Dermis lymphatic vessel endothelial cell (primary cell): ENCODE measurements around the gene FGF3. TPM values are rescaled to one million over a fixed set of nuclear protein-coding genes. Genes with fewer than 3 reads are reported as not detected.

Experiments used
- total RNA-seq: library from RNA; depleted of rRNA; stranded (reverse); fragments of >200 nt; gene quantifications from 2 replicates; pipeline ENCODE4 v1.2.1, GENCODE V29; 2014

Gene FGF3
- not detected in 2 replicates for total RNA-seq

DNA sequence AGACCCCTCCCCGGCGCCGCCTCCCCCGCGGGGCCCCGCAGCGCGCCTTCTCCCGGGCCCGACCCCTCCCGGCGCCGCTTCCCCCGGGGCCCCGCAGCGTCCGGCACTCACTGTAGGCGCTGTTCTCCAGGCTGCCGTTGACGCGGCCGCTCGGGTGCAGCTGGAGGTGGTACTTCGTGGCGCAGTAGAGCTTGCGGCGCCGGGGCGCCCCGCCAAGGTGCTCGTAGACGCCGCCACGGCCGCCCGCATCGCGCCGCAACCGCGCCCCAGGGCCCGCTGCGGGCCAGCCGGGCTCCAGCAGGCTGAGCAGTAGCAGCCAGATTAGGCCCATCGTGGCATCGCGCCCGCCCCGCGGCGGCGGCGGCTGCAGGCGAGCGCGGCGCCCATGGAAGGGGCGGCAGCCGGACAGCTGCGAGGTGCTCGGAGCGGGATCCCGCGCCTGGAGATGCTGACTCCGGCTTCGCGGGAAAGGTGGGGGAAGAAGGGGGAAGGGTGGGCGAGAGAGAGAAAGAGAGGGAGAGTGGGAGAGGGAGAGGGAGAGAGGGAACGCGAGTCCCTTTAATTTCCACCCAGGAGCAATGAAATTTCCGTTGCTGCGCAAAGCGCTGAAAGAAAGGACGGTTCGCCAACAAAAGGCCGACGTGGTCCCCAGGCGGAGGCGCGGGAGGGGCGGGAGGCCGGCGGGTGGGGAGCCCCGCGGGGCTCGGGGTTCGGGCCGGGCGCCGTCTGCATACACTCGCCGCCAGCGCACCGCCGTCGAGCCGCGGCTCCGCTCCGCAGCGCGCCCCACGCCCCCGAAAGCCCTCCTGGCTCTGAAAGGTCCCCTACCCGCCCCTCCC, at the start of gene FGF3:
Gene FGF3, minus strand, starts transcription at position 814 of the 839 bp plus-strand sequence. Its CDS starts 483 bp downstream, at position 331.

DNA sequence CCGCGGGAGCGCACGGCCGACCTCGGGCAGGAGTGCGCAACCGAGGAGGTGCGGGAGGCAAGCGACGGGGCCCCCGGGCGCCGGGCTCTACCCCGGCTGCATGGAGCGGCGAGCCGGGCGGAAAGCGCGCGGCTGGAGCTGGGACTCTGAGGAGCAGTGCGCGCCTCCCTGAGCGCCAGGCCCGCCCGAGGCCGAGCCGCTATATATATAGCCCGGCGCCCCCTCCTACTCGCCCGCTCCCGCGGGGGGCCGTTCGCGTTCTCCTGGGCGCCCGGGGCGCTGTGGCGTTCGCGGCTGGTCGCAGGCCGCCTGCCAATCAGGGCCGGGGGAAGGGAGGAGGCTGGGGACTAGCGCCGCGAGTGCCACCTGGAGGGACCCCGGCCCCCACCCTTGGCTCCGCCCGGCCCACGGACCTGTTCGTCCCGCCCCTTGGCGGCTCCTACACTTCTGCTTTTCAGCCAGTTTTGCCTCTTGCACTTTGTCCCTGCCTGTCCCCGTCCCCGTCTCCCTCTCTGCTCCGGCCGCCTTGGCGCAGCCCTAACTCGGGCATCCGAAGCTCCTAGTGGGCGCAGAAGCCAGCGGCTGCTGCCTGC, 44.0 kb downstream of the FGF3 start, which contains the start of gene FGF4:
Gene FGF4, minus strand, starts transcription at position 179 of the 593 bp plus-strand sequence. CDS start 257 bp downstream, outside the sequence.

Other genes starting within 250 kb of the FGF3 start
- 116 and 372 TPM in 2 replicates for gene CCND1, start 178.3 kb downstream of the FGF3 start, total RNA-seq
- gene LTO1, start 144.1 kb downstream of the FGF3 start, total RNA-seq: 11.2 and 12.6 TPM in 2 replicates
- gene FGF19, start 115.4 kb downstream of the FGF3 start, total RNA-seq: not detected in 2 replicates
- gene FGF4, start 44.1 kb downstream of the FGF3 start, total RNA-seq: not detected in 2 replicates